GM18519 (cell line): ENCODE data around the gene PRKAG3.

Experiments used
- ATAC-seq: cut with Tn5 transposase; IDR thresholded peaks from one replicate; pipeline ENCODE4 v1.9.1; 2021; ENCODE audit warnings: mild to moderate bottlenecking, moderate library complexity; ENCODE audit not compliant: unreplicated experiment, low FRiP score

The PRKAG3 gene

GRCh38 chr2:218865396-218865795, 33.8 kb upstream of the PRKAG3 start:
- ATAC-seq, result no peak

DNA sequence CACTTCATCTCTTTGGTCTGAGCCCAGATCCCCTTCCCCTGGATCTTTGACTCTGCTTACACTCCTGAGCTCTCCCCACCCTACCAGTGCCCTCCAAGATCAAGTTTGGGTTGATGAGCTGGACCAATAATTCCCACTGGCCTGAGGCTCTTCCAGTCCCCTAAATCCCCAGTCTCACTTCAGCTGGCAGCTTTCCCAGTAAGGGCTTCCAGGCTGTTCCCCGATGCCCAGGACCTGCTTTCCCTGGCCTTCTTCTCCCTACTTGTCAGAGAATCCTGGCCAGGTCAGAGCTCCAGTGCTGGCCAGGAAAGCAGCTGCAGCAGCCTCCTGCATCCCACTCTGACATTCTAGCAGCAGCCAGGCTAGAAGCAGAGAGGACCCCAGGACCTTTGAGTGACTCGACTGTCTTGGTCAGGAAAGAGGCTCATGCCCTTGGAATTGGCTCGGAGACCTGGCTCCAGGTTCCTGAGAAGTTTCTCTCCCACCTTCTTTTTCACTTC, 31.5 kb upstream of the PRKAG3 start:
- ATAC-seq, result no peak

GRCh38 chr2:218861645-218862318, 30.2 kb upstream of the PRKAG3 start:
- no peak for ATAC-seq

GRCh38 chr2:218860950-218861381, 29.4 kb upstream of the PRKAG3 start:
- no peak for ATAC-seq

- no peak for ATAC-seq
Observed at GRCh38 chr2:218859988-218860831, 28.6 kb upstream of the PRKAG3 start.

DNA sequence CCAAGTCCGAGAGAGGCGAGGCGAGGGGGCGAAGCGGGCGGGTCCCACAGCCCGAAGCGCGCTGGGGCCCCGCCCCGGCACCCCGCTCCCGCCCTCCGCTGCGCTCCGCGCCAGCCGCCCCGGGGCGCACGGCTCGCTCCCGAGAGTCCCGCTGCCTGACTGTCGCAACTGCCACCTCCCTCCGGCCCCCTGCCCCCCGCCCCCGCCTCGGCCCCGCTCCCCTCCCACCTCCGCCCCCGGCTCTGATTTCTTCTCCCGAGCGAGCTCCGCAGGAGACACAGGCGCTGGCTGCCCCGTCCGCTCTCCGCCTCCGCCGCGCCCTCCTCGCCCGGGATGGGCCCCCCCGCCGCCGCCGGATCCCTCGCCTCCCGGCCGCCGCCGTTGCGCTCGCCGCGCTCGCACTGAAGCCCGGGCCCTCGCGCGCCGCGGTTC, 28.0 kb upstream of the PRKAG3 start, which contains the start of gene WNT6:
Gene WNT6, plus strand, starts transcription at position 250 of the 432 bp plus-strand sequence. CDS start 233 bp downstream, outside the sequence.
- no peak for ATAC-seq

GRCh38 chr2:218858671-218859555, 27.3 kb upstream of the PRKAG3 start:
- no peak for ATAC-seq

- ATAC-seq, result no peak
Observed at GRCh38 chr2:218858138-218858445, 26.5 kb upstream of the PRKAG3 start.

- no peak for ATAC-seq
Observed at GRCh38 chr2:218857371-218858137, 26.0 kb upstream of the PRKAG3 start.

GRCh38 chr2:218856896-218857243, 25.3 kb upstream of the PRKAG3 start:
- ATAC-seq, result no peak

DNA sequence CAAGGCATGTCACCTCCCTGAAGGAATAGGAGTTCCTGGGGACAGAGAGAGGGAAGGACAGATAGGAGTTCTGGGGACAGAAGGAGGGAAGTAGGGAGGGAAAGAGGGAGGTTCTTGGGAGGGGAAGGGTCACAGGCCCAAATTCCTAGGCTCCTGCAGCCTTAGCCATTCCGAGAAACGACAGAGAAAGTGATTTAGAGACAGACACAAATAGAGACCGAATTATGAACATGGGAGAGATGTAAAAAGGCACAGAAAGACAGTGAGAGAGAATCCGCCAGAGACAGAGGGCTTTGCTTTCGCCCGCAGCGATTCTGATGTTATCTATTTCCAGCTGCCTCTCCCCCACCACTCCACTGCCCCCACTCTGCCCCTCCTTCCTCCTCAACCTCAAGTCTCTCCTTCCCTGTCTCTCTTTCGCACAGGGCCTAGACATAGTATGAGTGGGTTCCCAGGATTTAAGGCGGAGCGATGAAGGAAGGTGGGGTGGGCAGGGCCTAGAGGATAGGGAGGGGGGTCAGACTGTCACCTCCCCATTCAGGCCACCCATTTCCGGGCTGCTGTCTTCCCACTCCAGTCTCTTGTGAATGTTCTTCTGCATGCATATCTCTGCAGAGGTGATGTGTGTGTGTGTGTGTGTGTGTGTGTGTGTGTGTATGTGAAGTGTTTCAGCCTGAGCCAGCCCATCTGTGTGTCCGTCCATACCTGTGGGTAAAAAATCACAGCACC, 24.7 kb upstream of the PRKAG3 start:
- no peak for ATAC-seq

DNA sequence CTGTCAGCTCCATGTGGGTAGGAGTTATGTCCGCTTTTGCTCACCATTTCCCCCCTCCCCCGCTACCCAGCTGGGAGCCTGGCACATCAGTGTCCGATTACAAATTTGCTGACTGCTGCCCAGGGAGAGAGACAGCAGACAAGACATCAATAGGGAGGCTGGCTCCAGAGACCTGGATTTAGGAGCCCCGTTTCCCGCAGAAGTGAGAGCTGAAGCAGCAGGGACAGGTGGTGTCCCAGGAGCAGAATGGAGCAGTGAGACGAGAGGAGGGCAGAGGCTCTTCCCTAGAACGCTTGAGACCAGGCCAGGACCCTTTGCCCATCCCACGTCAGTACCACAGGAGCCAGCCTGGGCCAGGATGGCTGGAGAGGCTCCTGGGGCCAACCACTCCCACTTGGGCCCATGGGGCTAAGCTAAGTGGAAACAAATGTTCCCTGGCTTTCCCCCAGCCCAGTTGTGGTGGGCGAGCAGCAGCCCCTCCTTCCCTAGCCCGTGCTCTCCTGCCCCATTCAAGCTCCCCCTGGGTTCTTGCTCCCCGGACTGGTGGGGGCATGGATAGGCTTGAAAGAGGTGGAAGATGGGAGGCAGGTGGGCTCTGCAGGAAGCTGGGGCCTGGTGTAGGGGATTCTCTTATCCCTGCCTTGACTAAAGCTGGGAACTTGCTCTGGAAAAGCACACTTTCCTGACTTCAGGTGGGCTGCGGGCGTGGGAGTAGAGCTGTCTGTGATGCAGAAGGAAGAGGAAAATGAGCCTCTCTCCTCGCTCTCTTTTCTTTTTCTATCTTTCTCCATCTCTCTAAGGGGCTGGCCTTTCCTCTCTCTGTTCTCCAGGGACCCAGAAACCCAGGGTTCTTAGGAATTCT, 23.9 kb upstream of the PRKAG3 start:
- no peak for ATAC-seq

GRCh38 chr2:218854860-218855259, 23.3 kb upstream of the PRKAG3 start:
- ATAC-seq, result no peak

- ATAC-seq, result no peak
Observed at GRCh38 chr2:218853766-218854165, 22.2 kb upstream of the PRKAG3 start.

- ATAC-seq, result no peak
Observed at GRCh38 chr2:218852911-218853667, 21.5 kb upstream of the PRKAG3 start.

GRCh38 chr2:218851286-218851685, 19.7 kb upstream of the PRKAG3 start:
- no peak for ATAC-seq

DNA sequence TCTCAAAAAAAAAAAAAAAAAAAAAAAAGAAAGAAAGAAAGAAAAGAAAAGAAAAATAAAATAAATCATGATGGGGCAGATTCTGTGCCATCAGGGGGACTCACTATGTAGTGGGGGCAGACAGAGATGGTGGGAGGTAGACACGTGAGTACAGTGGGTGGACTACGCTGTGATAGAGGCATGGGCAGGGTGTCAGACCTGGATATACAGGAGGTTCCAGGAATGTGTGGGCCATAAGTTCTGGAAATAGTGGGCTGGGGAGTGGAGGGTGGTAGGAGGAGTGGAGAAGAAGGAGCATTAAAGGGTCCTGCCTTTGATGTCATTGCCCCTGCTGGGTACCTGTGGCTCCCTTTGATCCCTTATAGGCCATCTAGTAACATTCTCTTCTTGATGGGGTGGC, 19.2 kb upstream of the PRKAG3 start:
- ATAC-seq, result no peak

- no peak for ATAC-seq
Observed at GRCh38 chr2:218849721-218850120, 18.1 kb upstream of the PRKAG3 start.
